Stimulated activated CD4-positive, alpha-beta T cell treated with anti-CD3 and anti-CD28 coated beads, Interleukin-15, amount 100 ng/mL, for 1 hour (primary cell): ENCODE measurements around the gene TMUB2.
"Not testable (repeated sequence)": the region's sequence is repeated elsewhere in the genome, so short reads cannot be mapped to it uniquely, and the experiment has no call there.

Experiments used
- DNase-seq, 2 donors: peaks; one replicate each; pipeline ENCODE4 v3.0.0-alpha.2; 2020; ENCODE audit warnings: low read depth in 1 of 2, low spot score in 1 of 2

TMUB2 gene

DNA sequence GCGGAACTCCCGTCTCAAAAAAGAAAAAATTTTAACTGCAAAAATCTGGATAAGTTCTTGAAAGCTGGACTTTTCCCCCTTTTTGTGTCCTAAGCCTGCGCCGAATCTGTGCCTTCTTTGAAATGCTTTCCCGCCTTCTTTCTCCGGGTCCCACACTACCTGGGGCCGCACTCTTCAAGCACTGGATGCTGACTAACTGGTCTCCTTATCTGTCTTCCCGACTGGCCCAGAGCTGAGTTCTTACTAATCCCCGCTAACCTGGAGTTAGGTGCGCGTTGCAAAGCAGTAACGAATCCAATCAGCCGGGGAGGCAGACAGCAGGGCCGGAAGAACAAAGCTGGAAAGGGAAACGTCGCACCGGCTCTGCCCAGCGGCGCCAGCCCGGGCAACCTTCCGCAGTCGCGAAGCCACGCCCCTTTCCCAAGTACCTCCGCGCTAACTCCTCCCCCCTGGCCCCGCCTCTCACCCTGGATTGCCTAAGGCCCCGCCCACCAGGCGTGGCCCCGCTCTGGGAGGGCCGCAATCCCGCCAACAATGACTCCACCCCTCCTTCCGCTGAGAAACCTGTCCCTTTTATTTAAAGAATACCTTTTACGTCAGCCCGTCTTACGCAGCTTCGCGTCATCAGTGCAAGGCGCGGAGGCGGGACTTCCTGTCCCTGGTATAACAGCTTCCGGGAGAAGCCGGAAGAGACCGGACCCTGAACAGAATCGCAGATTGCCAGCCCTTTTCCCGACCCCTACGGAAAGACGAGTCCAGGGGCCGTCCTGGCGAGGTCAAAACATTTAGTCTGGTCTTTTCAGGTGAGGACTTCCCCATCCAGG, at the start of gene TMUB2:
TSS of gene TMUB2 (plus strand) at position 666 of the 824 bp plus-strand sequence. CDS start 737 bp downstream, outside the sequence.
- peak; percentile 99 for DNase-seq

DNA sequence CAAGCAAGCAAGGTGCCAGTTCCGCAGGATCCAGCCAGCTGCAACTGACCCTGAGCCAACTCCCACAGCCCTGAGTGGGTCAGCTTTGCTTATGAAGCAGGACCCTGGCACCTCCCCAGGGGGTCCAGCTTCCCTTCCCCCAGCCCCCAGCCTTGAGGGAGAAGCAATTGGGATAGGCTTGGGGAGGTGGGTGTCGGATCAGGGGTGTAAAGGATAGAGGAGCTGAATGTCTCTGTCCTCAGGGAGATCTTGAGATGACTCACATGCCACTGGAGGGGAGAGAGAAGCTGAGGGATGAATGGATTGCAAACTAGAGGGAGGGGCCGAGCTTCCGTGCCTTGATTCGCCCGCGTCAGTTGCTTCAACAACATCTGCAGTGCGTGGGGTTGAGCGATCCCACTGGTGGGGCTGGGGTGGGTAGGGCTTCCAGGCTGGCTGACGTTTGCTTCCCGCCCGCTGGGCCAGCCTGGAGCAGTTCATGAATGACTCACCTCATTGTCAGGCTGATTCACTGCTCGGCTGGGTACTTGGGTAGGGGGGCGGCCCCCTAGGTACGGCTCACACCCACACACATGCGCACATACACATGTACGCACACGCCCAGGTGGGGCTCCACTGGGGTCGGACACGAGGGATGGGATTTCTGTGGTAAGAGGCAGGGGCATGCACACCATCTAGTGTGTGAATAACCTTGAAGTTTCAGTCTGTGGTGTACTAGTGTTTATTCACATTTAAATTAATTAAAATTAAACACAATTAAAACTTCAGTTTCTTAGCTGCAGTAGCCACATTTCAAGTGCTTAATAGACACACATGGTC, 48.7 kb upstream of the TMUB2 start:
- DNase-seq: peak in 1 of 2 donors; percentile 55

DNA sequence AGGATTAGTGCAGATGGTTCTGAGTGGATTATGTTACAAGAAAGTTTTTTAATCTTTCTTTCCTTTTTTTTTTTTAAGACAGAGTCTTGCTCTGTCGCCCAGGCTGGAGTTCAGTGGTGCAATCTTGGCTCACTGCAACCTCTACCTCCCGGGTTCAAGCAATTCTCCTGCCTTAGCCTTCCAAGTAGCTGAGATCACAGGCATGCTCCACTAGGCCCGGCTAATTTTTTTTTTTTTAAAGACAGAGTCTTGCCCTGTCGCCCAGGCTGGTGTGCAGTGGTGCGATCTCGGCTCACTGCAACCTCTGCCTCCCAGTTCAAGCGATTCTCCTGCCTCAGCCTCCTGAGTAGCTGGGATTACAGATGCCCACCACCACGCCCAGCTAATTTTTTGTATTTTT, 42.9 kb upstream of the TMUB2 start:
- not testable (repeated sequence) for DNase-seq

DNA sequence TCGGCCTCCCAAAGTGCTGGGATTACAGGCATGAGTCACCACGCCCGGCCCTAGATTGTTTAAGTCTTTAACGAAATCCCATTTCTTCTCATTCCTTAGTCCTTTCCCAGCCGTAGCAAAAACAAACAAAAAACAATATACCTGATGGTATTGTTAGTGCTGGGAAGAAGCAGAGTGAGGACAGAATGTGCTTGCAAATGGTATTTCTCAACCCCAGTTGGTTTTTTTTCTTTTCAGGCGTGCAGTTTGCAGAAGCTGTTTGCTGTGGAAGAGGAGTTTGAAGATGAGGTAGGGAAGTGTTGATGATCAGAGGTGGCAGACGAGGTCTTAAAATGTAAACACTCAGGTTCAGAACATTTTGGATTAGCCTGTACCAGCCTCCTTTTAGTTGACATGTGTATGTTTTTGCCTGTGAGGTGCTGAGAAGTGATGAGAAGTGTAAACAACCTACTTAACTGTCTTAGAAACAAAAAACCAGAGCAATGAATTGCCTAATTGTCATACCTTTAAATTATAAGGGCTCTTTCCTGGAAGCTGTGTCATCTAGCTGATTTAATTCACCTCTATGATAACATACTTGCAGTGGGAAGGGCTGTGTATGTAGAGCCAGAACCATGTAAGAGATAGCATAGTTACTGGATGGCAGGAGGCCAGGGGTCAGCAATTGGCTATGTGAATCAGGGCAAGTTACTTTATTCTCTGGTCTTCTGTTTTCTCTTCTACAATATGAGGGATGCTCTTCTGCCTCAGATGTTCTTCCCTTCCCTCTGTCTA, 41.6 kb upstream of the TMUB2 start:
- no peak for DNase-seq

DNA sequence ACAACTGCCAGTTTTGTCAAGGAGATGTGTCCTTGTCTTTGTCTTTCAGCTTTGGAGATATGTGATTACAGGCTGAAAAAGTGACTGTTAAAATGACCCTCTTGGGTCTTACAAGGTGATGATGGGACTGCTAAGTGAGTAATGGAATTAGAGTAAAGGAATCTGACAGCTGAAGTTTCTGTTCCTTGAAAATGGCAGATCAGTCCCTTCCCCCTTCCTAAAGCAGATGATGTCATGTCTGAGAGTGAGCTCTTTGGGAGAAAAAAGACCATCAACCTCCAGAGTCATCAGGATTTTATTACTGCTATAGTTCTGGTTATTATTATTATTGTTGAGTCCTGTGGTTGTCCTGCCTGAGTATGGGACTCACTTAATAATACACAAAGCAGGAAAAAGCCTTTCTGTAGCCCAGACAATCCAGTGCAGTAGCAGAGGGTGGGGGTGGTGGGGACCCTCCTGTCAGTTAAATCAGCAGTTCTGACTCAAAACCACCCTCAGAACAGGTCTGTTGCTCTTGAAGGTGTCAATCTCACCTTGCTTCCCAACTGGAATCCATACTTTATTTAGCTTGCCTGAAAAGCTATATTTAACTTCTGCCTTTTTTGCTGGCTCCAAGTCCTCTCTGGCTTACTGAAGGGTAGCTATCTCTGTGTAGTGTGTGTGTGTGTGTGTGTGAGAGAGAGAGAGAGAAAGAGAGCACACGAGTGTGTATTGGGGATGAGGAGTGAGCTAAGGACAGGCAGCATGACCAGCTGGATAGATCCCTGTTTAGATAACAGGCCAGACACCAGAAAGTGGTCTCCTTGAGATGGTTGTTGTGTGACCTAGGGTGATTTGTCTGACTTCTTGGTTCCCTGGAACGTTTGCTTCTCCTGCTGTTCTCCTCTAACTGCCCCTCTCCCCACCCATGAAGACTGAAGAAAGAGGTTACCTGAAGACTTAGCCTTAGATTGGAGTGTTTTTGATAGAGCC, 40.1 kb upstream of the TMUB2 start:
- DNase-seq: no peak

DNA sequence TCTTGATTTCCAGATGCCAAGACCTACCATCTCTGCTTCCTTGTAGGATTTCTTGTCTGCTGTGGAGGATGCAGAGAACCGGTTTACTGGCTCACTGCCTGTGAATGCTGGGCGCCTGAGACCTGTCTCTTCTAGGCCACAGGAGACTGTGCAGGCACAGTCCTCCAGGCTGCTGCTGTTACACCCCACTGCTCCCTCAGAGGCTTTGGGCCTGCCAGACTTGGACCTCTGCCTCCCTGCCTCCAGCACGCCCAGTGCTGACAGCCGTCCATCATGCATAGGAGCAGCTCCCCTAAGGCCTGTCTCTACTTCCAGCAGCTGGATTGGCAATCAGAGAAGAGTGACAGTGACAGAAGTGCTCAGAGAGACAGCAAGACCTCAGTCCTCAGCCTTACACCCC, 39.0 kb upstream of the TMUB2 start:
- no peak for DNase-seq

DNA sequence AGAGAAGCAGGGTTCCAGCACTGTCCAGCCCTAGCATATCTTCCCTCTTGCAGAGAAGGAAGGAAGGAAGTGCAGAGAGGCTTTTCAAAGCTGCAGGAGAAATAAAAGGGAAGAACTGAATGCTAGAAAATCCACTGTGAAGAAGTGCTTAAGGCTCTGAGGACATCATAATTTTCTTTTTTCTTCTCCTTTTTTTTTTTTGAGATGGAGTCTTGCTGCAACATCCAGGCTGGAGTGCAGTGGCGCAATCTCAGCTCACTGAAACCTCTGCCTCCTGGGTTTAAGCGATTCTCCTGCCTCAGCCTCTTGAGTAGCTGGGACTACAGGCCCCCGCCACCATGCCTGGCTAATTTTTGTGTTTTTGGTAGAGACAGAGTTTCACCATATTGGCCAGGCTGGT, 37.7 kb upstream of the TMUB2 start:
- DNase-seq: not testable (repeated sequence)

DNA sequence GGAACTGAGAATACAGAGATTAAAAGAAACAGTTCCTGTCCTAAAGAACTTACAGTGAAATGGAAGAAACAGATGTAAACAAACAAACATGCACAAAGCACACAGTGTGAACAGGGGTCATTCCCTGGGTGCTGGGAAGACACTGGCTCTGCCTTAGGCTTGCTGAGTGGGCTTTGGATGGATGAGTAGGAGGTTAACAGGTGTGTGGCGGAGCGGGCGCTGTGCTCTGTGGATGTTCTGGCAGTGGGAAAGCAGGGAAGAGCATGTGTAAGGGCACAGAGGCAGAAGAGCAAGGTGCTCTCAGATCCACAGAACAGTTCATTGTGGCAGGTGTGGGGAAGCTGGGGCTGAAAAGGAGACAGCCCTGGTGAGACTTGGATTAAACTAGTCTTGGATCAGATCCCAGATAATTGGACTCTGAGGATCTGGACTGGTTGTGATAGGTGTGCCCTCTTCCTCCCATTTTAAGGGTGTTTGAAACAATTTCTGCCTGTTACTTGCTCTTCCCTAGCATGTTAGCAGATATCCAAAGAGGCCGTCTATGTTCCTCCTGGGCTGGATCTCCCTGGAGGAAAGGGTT, 36.9 kb upstream of the TMUB2 start:
- DNase-seq: no peak

DNA sequence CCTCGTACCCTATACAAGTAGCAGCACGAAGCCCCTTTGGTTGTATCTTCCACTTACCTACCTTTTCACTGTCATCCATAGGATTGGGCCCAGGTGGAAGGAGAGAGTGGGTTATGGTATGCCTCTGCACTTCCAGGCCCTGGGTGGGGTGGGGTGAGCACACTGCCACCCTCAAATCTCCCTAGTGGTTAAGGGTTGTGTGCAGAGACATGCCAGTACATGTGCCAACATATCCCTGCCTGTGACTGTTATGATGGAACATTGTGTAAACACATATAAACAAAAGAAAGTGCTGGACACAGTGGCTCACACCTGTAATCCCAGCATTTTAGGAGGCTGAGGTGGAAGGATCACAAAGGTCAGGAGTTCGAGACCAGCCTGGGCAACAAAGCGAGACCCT, 33.9 kb upstream of the TMUB2 start:
- no peak for DNase-seq

DNA sequence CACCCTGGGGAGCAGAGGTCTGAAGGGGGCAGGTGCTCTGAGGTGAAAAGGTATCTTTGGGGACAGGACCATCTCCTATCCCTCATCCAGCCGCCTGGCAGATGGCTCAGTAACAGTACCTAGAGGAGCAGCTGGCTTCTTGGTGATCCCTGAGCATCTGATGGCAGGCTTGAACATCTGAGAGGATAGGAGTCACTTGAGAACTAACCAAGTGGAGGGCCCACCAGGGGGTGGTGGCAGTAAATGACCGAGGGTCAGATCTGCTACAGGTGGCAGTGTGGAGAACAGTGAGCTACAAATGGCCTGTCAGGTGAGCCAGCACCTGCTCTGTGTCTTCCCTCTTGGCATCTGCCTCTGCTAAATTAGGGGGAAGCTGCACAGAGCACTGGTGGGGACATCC, 31.3 kb upstream of the TMUB2 start:
- no peak for DNase-seq

DNA sequence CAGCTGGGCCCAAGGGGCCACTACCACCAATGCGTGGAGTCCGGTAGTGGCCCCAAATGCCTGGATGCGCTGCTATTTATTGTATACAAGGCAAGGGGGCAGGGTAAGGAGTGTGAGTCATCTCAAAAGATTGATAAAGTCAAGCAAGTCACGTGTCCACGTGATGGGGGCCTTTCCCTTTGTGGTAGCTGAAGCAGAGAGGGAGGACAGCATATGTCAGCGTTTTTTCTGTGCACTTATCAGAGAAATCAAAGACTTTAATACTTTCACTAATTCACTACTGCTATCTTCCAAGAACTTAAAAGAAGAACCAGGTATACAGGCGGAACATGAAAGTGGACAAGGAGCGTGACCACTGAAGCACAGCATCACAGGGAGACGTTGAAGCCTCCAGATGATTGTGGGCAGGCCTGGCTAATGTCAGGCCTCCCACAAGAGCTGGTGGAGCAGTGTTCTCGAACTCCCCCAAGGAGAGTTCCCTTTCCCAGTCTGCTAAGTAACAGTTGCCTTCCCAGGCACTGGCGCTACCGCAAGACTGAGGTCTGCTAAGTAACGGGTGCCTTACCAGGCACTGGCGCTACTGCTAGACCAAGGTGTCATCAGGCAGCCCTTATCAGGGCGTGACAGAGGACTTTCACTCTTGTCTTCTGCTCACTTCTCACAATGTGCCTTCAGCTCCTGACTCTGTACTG, 27.1 kb upstream of the TMUB2 start:
- no peak for DNase-seq

DNA sequence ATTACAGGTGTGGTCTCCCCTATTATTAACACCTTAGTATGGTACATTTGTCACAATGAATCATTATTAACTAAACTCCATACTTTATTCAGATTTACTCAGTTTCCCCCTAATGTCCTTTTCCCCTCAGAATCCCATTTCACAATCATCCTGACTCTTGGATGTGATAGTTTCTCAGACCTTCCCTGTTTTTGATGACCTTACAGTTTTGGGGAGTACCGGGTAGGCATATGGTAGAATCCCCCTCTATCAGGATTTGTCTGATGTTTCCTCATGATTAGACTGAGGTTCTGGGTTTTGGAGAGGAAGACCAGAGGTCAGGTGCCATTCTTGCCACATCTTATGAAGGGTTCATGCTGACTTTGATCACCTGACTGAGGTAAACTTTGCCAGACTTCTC, 22.3 kb upstream of the TMUB2 start:
- DNase-seq: no peak

DNA sequence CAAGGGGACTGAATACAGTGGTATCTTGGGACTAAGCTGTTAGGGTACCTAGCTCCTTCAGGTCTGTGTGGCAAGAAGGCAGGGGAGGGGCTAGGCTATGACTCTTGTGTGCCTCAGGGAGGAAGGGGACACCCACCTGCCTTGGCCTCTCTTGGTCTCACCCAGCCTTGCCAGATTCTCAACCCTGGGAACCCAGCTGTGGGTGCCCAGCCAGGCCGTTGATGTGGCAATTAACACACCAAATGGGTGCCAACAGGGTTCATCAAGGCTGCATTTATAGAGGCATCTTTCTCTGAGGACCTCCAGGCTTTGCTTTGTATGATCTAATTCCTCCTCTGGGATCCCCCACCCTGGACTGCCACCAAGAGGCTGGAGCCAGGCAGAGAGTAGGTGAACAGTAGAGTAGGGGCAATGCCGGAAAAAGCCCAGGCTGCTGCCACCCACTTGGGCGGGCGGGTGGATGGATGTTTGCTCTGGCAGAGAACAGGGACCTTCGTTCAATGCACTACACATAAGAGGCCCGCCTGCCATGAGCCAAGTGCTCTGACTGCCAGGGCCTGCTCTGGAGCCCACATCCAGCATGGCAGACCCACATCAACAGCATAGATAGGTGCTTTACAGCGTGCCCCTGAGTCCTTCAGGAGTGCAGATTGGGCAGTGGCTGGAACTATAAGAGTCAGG, 19.5 kb upstream of the TMUB2 start:
- DNase-seq: no peak

DNA sequence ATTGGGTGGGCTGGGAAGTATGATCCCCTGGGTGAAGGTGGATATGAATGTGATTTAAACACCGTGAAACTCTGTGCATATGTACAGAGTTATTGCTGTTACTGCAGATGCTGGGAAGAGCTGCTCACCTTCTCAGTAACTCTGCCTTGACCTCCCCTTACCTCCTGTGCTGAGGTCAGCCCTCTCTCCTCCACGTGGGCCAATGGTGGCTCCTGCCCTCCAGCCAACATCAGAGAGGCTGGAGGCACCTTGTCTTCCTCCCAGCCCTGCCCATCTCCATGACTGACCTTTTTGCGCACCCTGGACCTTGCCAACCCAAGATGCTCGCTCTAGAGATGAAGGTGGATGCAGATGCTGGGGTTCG, 16.7 kb upstream of the TMUB2 start:
- DNase-seq: no peak

DNA sequence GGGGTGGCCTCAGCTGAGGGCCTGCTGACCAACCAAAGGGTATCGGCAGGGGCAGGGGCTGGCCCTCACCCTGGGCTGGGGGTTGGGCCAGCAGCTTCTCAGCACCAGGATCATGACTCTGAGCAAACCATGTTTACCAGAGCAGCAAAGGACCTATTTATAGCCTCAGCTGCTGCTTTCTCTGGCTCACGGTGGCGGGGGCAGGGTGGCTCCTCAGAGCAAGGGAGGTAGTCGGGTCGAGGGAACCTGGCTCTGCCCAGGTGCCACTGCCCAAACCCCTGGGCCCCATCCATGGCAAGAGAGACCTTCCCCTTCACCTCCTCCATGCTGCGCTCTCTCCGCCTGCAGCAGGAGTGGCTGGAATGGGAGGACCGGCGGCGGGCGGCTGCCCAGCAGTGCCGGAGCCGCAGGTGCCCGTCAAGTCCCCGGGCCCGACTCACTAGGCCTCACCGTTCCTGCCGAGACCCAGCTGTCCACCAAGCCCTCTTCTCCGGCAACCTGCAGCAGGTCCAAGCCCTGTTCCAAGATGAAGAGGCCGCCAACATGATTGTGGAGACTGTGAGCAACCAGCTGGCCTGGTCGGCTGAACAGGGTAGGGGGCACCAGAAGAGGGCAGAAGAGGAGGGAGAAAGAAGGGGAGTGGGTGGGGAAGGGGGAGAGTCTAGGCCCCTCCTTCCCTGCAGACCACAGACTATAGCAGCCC, 16.1 kb upstream of the TMUB2 start, which contains the start of gene ASB16:
TSS of gene ASB16 (plus strand) at position 206 of the 703 bp plus-strand sequence. CDS start at position 292, 86 bp downstream.
- no peak for DNase-seq

DNA sequence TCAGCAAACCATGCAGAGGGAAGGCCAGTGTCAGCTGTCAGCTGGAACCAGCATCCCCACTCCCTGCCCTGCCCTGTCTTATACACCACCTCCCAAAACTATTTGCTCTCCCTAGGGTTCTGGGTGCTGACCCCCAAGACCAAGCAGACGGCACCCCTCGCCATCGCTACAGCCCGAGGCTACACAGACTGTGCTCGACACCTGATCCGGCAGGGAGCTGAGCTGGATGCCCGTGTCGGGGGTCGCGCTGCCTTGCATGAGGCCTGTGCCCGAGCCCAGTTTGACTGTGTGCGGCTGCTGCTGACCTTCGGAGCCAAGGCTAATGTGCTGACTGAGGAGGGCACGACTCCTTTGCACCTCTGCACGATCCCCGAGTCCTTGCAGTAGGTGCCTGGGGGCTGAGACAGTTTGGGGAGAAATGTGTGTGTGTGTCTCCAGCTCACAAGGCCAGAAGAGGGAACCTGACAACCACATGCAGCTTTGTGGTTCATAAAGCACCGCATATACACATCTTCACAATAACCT, 14.8 kb upstream of the TMUB2 start:
- DNase-seq: no peak

DNA sequence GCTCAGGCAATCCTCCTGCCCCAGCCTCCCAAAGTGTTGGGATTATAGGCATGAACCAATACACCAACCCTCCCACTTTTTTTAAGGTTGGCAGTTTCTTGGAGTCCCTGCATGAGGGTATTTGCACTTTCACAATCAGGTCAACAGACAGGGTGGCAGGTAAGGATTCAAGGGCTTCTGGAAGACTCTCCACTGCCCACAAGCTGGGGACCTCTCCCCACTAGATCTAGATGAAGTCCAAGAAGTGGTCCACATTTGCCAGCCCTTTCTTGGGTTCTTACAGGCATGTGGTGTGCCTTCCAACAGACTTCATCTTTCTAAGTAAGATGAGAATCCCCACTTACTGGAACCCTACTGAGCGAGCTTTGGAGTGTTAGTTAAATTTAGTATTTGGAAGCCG, 12.3 kb upstream of the TMUB2 start:
- DNase-seq: no peak

DNA sequence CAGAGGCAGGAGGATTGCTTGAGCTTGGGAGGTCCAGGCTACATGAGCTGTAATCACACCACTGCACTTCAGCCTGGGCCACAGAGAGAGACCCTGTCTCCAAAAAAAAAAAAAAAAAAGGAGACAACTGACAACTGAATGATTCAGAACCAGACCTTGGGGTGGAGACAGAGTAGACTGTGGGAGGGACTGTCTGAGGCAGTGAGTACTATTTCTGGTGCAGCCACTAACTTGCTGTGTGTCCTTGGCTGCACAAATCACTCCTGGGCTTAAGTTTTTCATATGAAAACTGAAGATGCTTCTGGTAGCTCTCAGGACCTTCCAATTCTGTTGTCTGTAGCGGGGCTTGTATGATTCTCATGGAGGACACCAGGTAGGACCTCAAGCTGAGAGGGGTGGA, 10.5 kb upstream of the TMUB2 start:
- no peak for DNase-seq
